Suppressor macrophage (primary cell): ENCODE measurements around the gene ABCA8.
"Not testable (repeated sequence)": the region's sequence is repeated elsewhere in the genome, so short reads cannot be mapped to it uniquely, and the experiment has no call there.

ENCODE experiments used
- DNase-seq, 4 experiments: peaks; one replicate each; pipeline ENCODE4 v3.0.0-alpha.2; 2020 to 2022

Gene ABCA8

GRCh38 chr17:68824185-68824584, 131.0 kb downstream of the ABCA8 start:
- not testable (repeated sequence) for DNase-seq

GRCh38 chr17:68822719-68823289, 132.4 kb downstream of the ABCA8 start:
- peak; percentile 16 to 56 (median 34) for DNase-seq

- no peak for DNase-seq
Measured at GRCh38 chr17:68821860-68822696, 133.1 kb downstream of the ABCA8 start.

GRCh38 chr17:68820825-68821481, 134.2 kb downstream of the ABCA8 start:
- no peak for DNase-seq

GRCh38 chr17:68820476-68820824, 134.7 kb downstream of the ABCA8 start:
- DNase-seq, result no peak

GRCh38 chr17:68819465-68819864, 135.7 kb downstream of the ABCA8 start:
- DNase-seq, result no peak
